ENCODE data around the gene KRT23.

The KRT23 gene

GRCh38 chr17:40905370-40905769, 32.1 kb downstream of the KRT23 start:
- DNase-seq = no peak

- no peak for DNase-seq
Observed at GRCh38 chr17:40903129-40903847, 34.2 kb downstream of the KRT23 start.

- no peak for DNase-seq
Observed at GRCh38 chr17:40902498-40902897, 34.9 kb downstream of the KRT23 start.

DNA sequence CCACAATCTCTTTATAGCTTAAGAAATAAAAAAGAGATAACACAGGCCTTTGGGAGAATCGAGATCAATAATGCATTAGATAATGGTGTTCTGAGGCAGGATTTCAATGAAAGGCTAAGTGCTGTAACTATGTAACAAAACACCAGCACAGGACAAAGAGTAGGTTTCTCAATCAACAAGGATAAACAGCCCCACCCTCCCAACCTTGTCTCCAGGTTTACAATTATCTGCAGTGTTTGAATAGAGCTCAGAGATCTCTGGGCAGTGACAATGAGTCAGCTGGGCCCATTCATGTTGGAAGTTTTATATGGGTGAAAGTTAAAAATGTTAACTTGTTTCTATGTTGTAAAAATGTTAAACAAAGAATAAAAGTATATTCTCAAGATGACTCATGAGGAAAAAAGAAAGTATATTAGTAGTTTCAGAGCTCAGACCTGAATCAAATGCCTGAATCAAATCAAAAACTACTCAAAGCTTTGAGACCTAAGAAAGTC, 35.4 kb downstream of the KRT23 start:
- DNase-seq = no peak

DNA sequence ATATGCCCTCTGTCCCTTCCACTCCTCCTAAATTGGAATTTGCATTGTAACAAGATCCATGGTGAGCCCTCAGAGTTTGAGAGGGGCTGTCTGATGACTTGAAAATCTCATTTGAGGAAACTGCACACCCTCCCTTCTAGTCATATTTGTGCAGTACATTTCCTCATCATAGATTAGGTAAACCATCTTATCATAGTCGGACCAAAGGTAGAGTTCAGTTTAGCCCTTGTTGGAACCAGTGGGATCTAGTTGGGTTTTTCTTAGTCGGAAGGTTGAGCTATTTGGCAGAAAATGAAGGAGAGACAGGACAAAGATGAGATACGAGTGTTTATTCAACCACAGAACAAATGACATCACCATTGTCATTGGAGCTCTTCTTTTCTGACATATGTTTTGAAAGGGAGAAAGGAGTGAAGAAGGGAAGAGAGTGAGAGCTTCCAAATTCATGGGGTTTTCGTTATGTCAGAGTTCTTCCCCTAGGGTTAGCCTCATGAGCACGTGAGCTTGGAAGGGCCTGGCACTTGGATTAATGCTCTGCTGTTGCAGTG, 36.6 kb downstream of the KRT23 start:
- DNase-seq = no peak

DNA sequence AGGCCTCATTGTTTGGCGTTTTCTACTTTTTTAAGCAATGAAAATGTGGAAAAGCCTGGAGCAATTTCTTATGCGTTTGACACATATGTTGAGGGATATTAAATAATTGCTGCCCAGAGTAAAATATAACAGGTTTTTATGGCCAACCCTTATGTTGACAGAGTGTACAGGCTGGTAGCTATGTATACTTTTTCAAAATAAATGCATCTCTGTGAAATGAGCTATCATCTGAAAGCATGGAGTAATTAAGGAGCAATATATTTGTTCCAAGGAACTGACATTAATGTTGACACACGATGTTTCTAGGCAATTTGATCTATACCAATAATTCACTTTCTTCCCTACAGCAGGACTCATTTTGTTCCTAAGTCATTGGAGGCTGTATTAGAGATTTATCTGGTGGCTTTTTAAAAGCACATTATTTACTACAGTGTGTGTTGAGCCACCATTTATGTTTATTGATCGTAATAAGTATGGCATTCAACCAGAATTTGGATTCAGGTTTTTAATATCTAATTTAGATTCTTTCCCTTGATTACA, 40.5 kb downstream of the KRT23 start:
- no peak for DNase-seq

DNA sequence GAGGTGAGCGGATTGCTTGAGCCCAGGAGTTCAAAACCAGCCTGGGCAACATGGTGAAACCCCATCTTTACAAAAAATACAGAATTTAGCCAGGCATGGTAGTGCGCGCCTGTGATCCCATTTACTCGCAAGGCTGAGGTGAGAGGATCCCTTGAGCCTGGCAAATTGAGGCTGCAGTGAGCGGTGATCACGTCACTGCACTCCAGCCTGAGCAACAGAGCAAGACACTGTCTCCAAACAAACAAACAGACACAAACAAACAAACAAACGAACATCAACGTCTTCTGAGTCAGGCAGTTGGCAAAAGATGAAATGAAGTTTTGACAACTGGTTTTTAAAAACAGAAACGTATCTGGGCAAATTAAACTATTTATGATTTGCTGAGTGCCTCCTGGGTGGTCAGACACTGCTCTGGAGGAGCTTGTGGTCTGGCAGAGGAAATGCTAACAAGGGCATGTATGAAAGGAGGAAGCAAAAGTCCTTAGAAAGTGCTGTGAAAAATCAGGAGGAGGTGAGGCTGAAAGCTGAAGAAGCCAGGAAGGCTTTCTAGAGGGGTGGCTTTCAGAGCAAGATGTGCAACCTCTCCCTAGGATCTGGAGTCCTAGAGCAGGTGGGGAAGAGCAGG, 42.2 kb downstream of the KRT23 start:
- DNase-seq = no peak

GRCh38 chr17:40888196-40888720, 49.2 kb downstream of the KRT23 start:
- DNase-seq = no peak

GRCh38 chr17:40886090-40886489, 51.4 kb downstream of the KRT23 start:
- no peak for DNase-seq

DNA sequence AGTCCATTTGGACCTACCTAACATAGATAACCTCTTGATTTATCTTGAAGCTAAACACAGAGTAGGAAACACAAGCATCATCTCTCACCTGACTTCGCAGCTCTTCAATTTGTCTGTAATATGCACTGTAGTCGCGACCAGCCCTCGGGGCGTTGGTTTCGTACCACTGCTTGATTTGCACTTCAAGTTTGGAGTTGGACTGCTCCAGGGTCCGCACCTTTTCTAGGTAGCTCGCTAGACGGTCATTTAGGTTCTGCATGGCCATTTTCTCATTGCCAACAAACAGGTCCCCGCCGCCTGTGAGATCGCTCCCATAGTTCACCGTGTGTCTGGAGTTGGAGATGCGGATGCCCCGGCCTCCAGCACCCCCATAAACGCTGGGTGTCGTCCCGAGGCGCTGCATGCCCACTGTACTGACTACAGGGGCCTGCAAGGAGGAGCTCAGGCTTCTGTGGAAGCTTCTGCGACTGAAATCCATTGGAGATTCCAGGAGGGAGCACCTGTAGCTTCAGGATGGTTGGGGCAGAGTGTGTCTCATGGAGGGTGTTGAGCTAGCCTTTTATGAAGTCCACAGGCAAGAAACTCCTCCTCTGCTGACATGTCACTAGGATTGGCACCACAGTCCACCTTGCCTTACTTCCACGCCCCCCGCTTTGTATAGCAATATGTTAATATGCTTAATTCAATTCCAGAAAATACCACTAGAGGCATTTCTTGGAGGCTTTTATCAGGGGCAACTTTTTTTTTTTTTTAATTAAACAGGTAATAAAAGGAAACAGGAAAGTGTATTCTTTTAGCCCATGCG, 52.5 kb downstream of the KRT23 start, which contains the start of gene KRT20:
Gene KRT20, minus strand, starts transcription at position 535 of the 805 bp plus-strand sequence. Its CDS starts 57 bp downstream, at position 478.
- no peak for DNase-seq

DNA sequence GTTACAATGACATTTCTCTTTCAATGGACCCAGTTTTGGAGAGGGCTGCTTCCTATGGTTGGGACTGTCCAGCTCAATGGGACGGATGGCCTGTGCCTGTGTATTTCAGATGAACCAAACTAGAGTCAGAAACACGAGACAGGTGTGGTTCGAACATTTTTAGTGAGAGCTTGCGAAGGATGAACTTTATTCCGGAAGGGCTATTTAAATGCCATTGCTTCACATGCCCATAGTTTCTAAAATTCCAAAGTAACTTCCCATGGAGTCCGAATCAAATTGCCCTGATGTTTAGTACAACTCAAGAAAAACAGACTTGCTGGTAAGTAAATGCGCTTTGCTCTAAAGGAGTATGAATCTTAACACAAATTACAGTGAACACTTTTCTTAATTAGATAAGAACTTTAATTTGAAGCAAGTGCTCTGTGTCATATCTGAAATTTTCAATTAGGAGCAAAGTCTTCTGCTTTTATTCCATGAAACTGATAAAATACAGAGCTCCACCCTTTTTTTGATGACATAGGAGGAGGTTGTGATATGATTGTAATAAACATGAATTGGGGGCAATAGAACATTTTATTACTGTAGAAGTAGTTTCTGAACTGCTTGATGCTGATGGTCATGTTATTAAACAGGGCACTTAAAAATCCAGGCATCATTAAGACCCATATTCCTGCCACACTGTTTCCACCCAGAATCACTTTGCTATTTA, 53.7 kb downstream of the KRT23 start:
- no peak for DNase-seq

DNA sequence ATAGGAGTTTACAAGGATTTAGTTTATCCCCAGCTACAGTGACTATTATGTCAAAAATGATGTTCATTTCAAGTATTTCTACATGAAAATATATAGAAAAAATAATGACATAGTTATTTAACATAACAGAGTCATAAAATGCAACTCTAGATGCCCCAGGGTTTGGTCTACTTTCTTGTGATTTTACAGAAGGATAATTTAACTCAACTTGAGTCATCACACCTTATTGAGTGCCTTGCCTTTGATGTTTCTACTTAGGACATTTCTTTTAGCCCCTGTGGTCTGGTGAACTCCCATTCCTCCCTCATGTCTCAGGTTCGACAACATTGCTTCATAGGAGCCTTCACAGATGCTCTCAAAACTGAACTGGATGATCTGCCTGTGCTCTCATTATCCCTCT, 54.4 kb downstream of the KRT23 start:
- DNase-seq = no peak

DNA sequence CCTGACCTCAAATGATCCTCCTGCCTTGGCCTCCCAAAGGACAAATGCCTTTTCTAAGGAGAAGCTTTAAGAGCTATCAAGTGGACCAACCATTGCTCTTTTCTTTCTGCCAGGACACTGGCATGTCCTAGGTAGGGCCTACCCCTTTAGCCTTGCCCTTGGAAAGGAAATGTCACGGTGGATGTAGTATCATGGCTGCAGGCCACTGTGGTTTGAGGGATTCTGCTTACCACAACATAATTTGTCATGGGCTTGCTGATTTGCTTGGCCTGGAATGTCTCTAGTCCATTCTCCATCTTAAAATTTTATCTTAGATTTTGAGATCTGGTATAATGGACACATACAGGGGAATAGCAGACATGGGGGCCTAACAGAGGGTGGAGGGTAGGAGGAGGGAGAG, 58.4 kb downstream of the KRT23 start:
- no peak for DNase-seq

DNA sequence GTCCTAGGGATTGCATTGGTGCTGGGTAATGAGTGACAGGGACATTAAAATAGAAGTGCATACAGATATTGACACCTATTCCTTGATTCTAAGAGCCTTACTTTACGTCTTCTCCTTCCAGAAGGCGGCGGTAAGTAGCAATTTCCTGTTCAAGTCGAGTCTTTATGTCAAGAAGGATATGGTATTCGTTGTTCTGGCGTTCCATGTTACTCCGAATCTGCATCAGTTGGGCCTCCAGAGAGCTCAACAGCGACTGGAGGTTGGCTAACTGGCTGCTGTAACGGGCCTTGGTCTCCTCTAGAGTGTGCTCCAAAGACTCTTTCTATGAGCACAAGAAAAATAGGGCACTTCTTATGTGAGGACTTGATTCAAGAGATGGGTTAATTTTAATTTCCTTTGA, 59.4 kb downstream of the KRT23 start:
- no peak for DNase-seq

GRCh38 chr17:40873801-40874200, 63.6 kb downstream of the KRT23 start:
- no peak for DNase-seq

- no peak for DNase-seq
Observed at GRCh38 chr17:40873255-40873654, 64.2 kb downstream of the KRT23 start.
